Neural cell (in vitro differentiated cells): ENCODE results near the gene SLC28A3. TPM values are rescaled to one million over a fixed set of nuclear protein-coding genes. Genes with fewer than 3 reads are reported as not detected.

Source experiments
- H2AFZ ChIP-seq: fragments of 200-600, 300-800 bp; sonication (generic), shearing (Covaris generic); 2 replicates; pipeline ENCODE4 v1.6.0; 2014; ENCODE audit warnings: low read depth, mild to moderate bottlenecking, antibody characterized with exemption, low read length, moderate library complexity
- H3F3A ChIP-seq: fragments of 200-600 bp; shearing (Covaris generic); 2 replicates; pipeline ENCODE4 v1.6.1; 2016; ENCODE audit warnings: mild to moderate bottlenecking, moderate library complexity, mixed read lengths, antibody characterized with exemption, low read length; ENCODE audit not compliant: insufficient read depth, poor library complexity, severe bottlenecking
- H3K27ac ChIP-seq: fragments of 200-600, 300-800 bp; sonication (generic), shearing (Covaris generic); 2 replicates; pipeline ENCODE4 v1.5.1; 2014; ENCODE audit warnings: mild to moderate bottlenecking, low read length, moderate library complexity
- H3K27me3 ChIP-seq: fragments of 300-800, 200-600 bp; sonication (generic), shearing (Covaris generic); 2 replicates; pipeline ENCODE4 v1.6.0; 2014; ENCODE audit warnings: mild to moderate bottlenecking, low read depth, low read length, moderate library complexity; ENCODE audit not compliant: insufficient read depth
- H3K36me3 ChIP-seq: fragments of 300-800, 200-600 bp; sonication (generic), shearing (Covaris generic); 2 replicates; pipeline ENCODE4 v1.5.1; 2014; ENCODE audit warnings: mild to moderate bottlenecking, antibody characterized with exemption, low read length, moderate library complexity; ENCODE audit not compliant: insufficient read depth
- H3K4me2 ChIP-seq: fragments of 300-800, 200-600 bp; sonication (generic), shearing (Covaris generic); 2 replicates; pipeline ENCODE4 v1.6.0; 2014; ENCODE audit warnings: mild to moderate bottlenecking, low read length
- H3K4me3 ChIP-seq: fragments of 300-800, 200-600 bp; sonication (generic), shearing (Covaris generic); 2 replicates; pipeline ENCODE4 v1.5.1; 2014; ENCODE audit warnings: mild to moderate bottlenecking, low read length, moderate library complexity
- H3K79me2 ChIP-seq: fragments of 200-600 bp; shearing (Covaris generic); replicated peaks from 2 replicates; pipeline ENCODE4 v1.6.0; 2014; ENCODE audit warnings: mild to moderate bottlenecking, low read length, moderate library complexity; ENCODE audit not compliant: insufficient read depth
- H3K9ac ChIP-seq: fragments of 300-800, 200-600 bp; sonication (generic), shearing (Covaris generic); 2 replicates; pipeline ENCODE4 v1.6.1; 2016; ENCODE audit warnings: mild to moderate bottlenecking, low read length, mixed read lengths
- H3K9me2 ChIP-seq: fragments of 200-600 bp; shearing (Covaris generic); 2 replicates; pipeline ENCODE4 v1.6.1; 2016; ENCODE audit warnings: mild to moderate bottlenecking, low read length, mixed read lengths; ENCODE audit not compliant: insufficient read depth
- H3K9me3 ChIP-seq: fragments of 200-600, 300-800 bp; sonication (generic), shearing (Covaris generic); 2 replicates; pipeline ENCODE4 v1.6.1; 2016; ENCODE audit warnings: mild to moderate bottlenecking, mixed run types, low read length, moderate library complexity, mixed read lengths
- H4K20me1 ChIP-seq: fragments of 200-600 bp; shearing (Covaris generic); 2 replicates; pipeline ENCODE4 v1.6.1; 2016; ENCODE audit warnings: mild to moderate bottlenecking, mixed run types; ENCODE audit not compliant: insufficient read depth
- EP300 ChIP-seq: fragments of 450-650 bp; conservative IDR thresholded peaks from 2 replicates; pipeline ENCODE4 v1.6.1; 2014; ENCODE audit warnings: antibody characterized with exemption, mild to moderate bottlenecking, moderate library complexity; ENCODE audit not compliant: poor library complexity, severe bottlenecking
- EZH2 ChIP-seq: fragments of 200-600, 300-800 bp; shearing (Covaris generic), sonication (generic); IDR thresholded peaks from 2 replicates; pipeline ENCODE4 v1.6.1; 2014; ENCODE audit warnings: antibody characterized with exemption, low read length, borderline replicate concordance, mild to moderate bottlenecking; ENCODE audit not compliant: insufficient read depth, poor library complexity, severe bottlenecking
- MXI1 ChIP-seq: fragments of 450-650 bp; conservative IDR thresholded peaks from 2 replicates; pipeline ENCODE4 v1.6.1; 2014; ENCODE audit warnings: antibody characterized with exemption, mild to moderate bottlenecking; ENCODE audit not compliant: poor library complexity, severe bottlenecking
- POLR2AphosphoS5 ChIP-seq: IDR thresholded peaks from 2 replicates; pipeline ENCODE4 v1.6.1; 2012
- RAD21 ChIP-seq: fragments of 450-650 bp; conservative IDR thresholded peaks from 2 replicates; pipeline ENCODE4 v1.6.1; 2014; ENCODE audit warnings: antibody characterized with exemption, mild to moderate bottlenecking, moderate library complexity
- REST ChIP-seq: IDR thresholded peaks from 2 replicates; pipeline ENCODE4 v1.6.1; 2012; ENCODE audit warnings: borderline replicate concordance
- SMC3 ChIP-seq: fragments of 450-650 bp; conservative IDR thresholded peaks from 2 replicates; pipeline ENCODE4 v1.6.1; 2014; ENCODE audit warnings: antibody characterized with exemption, mild to moderate bottlenecking, moderate library complexity; ENCODE audit not compliant: poor library complexity
- TAF1 ChIP-seq: IDR thresholded peaks from 2 replicates; pipeline ENCODE4 v1.6.1; 2012; ENCODE audit warnings: low read depth
- polyA plus RNA-seq: library from polyadenylated mRNA; depleted of rRNA; stranded (reverse); fragments of >200 nt; gene quantifications from 2 replicates; pipeline ENCODE4 v1.2.3, GENCODE V29; 2014
- TF ChIP-seq, protein P1 (sequence below): fragments of 450-650 bp; IDR thresholded peaks from 2 replicates; pipeline ENCODE4 v1.5.1; 2014; ENCODE audit warnings: antibody characterized with exemption, mild to moderate bottlenecking, moderate library complexity; ENCODE audit not compliant: poor library complexity, severe bottlenecking

SLC28A3 gene
- polyA plus RNA-seq, 1 donor from 2014 or later, result not detected

- no peaks in the 10 kb centered on the region for H3K27me3 ChIP-seq
- H3K4me2 ChIP-seq, result no peak overlapping the region
- no peak overlapping the region for H3K27ac ChIP-seq
- TF ChIP-seq RAD21 (no peak), MXI1 (no peak), REST (no peak), POLR2AphosphoS5 (no peak), TAF1 (no peak), EP300 (no peak), EZH2 (no peak), SMC3 (no peak)
- TF ChIP-seq, protein P1, sequence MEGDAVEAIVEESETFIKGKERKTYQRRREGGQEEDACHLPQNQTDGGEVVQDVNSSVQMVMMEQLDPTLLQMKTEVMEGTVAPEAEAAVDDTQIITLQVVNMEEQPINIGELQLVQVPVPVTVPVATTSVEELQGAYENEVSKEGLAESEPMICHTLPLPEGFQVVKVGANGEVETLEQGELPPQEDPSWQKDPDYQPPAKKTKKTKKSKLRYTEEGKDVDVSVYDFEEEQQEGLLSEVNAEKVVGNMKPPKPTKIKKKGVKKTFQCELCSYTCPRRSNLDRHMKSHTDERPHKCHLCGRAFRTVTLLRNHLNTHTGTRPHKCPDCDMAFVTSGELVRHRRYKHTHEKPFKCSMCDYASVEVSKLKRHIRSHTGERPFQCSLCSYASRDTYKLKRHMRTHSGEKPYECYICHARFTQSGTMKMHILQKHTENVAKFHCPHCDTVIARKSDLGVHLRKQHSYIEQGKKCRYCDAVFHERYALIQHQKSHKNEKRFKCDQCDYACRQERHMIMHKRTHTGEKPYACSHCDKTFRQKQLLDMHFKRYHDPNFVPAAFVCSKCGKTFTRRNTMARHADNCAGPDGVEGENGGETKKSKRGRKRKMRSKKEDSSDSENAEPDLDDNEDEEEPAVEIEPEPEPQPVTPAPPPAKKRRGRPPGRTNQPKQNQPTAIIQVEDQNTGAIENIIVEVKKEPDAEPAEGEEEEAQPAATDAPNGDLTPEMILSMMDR, result no peak
- H3K79me2 ChIP-seq, result no peaks in the 10 kb centered on the region
- no peaks in the 10 kb centered on the region for H3K9me2 ChIP-seq
- no peaks in the 10 kb centered on the region for H3K9me3 ChIP-seq
- no peak overlapping the region for H2AFZ ChIP-seq
- H3K36me3 ChIP-seq, result no peaks in the 10 kb centered on the region
- no peak overlapping the region for H3K9ac ChIP-seq
- no peaks in the 10 kb centered on the region for H3F3A ChIP-seq
- H3K4me3 ChIP-seq, result no peak overlapping the region
- H4K20me1 ChIP-seq, result no peaks in the 10 kb centered on the region
Measured at GRCh38 chr9:84297162-84297821, 43.3 kb downstream of the SLC28A3 start.

- Histone ChIP-seq H3K9ac (no peak overlapping the region), H3K27ac (no peak overlapping the region), H3K4me3 (no peak overlapping the region), H3K9me2 (no peaks in the 10 kb centered on the region), H3K36me3 (no peaks in the 10 kb centered on the region), H3K9me3 (no peaks in the 10 kb centered on the region), H3F3A (no peaks in the 10 kb centered on the region), H3K79me2 (no peaks in the 10 kb centered on the region), H3K4me2 (no peak overlapping the region), H3K27me3 (no peaks in the 10 kb centered on the region), H2AFZ (no peak overlapping the region), H4K20me1 (no peaks in the 10 kb centered on the region)
- TF ChIP-seq EZH2, result no peak
- no peak for TF ChIP-seq MXI1
- TF ChIP-seq TAF1, result no peak
- TF ChIP-seq SMC3, result no peak
- TF ChIP-seq, protein P1, result no peak
- no peak for TF ChIP-seq EP300
Measured at GRCh38 chr9:84296146-84296843, 44.3 kb downstream of the SLC28A3 start.
